NCI-H69 (cell line): ENCODE measurements around the gene TRIM73.
"Not testable (repeated sequence)": the region's sequence is repeated elsewhere in the genome, so short reads cannot be mapped to it uniquely, and the experiment has no call there.

ENCODE experiments used
- DNase-seq: peaks from one replicate; lab custom pipeline; 2025; lab: John Stamatoyannopoulos, UW

Gene TRIM73

DNA sequence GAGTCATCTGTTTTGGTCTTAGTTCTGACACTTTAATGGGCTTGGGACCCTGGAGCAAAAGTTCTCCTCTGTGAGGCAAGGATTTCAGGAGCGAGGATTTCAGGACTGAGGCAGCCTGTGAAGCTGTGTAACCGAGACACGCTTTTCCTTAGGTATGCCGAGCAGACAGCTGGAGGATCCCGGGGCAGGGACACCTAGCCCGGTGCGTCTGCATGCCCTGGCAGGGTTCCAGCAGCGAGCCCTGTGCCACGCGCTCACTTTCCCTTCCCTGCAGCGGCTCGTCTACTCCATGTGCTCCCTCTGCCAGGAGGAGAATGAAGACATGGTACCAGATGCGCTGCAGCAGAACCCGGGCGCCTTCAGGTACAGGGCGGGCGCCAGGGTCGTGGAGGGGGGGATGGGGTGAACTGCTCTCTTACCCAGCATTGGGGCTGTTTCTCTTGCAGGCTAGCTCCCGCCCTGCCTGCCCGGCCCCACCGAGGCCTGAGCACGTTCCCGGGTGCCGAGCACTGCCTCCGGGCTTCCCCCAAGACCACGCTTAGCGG is 20.5 kb downstream of the TRIM73 start:
- DNase-seq, result not testable (repeated sequence)

- DNase-seq, result not testable (repeated sequence)
Observed at GRCh38 chr7:75416787-75417186, 21.4 kb downstream of the TRIM73 start.

DNA sequence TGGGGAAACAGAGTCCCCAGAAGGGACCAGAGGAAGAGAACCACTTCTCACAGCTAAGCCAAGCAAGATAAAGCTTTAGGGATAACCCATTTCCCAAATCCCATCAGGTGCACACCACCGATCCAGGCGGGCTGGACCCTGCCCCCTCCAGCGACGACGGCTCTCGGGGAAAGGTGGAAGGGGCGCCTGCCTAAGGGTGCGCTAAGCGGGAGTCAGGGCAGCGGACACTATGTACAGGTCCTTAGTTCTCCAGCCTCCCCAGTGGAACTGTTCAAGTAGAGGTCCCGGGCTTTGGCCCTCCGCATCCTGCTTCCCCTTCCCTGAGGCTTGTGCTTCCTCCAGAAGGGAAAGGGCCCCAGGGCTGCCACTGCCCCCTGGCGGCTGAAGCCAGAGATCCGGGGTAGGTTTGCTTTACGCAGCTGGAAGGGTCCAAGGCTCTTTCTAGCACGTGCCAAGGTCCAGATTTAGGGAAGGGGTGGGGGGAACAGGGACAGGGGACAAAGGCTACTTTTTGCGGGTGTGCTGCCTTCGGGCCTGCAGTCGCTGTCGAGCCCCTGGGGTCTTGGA is 22.9 kb downstream of the TRIM73 start:
- not testable (repeated sequence) for DNase-seq

- not testable (repeated sequence) for DNase-seq
Observed at GRCh38 chr7:75419210-75419609, 23.8 kb downstream of the TRIM73 start.

- not testable (repeated sequence) for DNase-seq
Observed at GRCh38 chr7:75419693-75420092, 24.3 kb downstream of the TRIM73 start.

GRCh38 chr7:75420152-75420551 is 24.7 kb downstream of the TRIM73 start:
- DNase-seq, result not testable (repeated sequence)

- not testable (repeated sequence) for DNase-seq
Observed at GRCh38 chr7:75421798-75422710, 26.6 kb downstream of the TRIM73 start.

DNA sequence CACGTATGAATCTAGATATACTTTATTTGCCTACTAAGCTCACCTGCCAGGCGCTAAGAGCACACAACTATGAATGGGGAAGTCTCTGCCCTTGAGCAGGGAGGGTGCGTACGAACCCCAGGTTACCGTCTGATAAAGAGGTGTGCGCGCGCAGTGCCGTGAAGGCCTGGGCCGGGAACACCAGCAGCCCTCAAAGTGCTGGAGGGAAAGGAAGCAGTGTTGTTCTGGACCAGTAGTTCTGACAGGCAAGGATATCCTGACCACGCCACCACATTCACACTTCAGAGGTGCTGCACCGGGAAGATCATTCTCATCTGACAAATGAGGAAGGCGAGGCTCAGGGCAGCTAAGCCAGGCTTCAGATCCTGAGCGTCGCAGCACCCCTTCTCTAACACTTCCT is 28.1 kb downstream of the TRIM73 start:
- DNase-seq, result not testable (repeated sequence)

- DNase-seq, result not testable (repeated sequence)
Observed at GRCh38 chr7:75439000-75439399, 43.6 kb downstream of the TRIM73 start.

GRCh38 chr7:75442101-75442464 is 46.7 kb downstream of the TRIM73 start:
- not testable (repeated sequence) for DNase-seq

DNA sequence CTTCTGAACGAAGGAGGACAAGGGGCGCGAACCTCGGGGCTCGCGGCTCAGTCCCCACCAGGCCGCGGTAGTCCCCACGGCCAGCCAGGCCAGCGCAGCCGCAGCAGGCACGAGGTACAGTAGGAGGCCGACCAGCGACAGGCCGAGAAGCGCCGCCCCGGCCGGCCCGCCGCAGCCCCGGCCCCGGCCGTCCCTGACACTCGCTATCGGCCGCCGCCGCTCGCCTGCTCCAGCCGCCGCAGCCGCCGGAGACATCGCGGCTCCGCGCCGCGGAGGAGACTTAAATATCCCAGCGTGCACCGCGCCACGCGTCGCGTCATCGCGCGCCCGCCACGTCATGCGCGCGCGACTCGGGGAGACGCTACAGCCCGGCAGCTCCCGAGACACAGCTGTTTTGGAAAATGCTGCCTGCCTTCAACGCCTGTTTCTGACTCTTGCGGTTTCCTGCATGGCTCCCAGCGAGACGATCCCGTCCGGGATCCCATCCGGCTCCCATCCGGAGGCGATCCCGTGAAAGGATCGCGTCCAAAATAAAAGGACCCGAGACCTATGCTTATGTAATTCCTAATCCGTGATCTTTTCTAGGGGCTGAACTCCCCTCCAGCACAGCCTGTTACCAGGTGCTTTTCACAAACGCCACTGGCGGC is 47.2 kb downstream of the TRIM73 start:
- DNase-seq, result peak; percentile 17

DNA sequence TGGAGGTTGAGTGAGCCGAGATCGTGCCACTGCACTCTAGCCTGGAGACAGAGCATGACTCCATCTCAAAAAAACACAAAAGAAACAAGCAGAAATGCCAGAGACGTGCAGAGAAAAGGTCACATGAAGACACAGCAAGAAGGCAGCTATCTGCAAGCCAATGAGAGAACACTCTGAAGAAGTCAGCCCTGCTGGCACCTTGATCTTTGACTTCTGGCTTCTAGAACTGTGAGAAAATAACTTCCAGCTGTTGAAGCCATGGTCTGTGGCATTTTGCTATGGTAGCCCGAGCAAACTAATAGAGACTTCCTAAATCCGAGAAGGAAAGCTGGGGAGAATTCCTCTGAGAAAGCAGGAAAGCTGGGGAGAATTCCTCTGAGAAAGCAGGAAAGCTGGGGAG is 54.5 kb downstream of the TRIM73 start:
- not testable (repeated sequence) for DNase-seq

DNA sequence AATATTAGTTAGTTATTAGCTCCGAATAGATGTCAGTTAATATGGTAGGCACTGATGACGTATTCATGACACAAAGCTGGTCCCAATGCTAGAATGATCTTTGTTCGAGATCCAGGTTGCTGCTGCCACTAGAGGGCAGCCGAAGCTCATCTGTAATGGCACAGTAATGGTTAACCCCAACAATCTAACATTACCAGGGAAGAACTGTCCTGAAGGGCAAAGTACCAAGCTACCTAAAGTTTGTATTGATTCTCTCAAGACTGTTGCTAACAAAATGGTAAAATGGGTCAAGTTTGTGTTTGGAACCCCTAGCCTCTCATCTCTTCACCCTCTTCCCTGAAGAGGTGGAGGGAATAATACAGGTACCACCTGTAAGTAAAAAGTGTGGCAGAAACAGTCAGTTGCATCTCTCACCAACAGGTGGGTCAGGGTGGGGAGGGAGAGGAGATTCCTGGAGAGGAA is 57.1 kb downstream of the TRIM73 start:
- DNase-seq, result not testable (repeated sequence)
